Vagina (tissue), 2 donors: Measurements from ENCODE around the gene IFNA21.
"Not testable (repeated sequence)": the region's sequence is repeated elsewhere in the genome, so short reads cannot be mapped to it uniquely, and the experiment has no call there.

Source experiments
- CTCF ChIP-seq, 3 experiments: fragments of 450-650 bp in 2 of 3; fragments of 200-600 bp in 1 of 3; sonication (generic) in 1 of 3; IDR thresholded peaks; one replicate each; pipeline ENCODE4 v1.5.1; 2017 to 2019; ENCODE audit warnings: antibody characterized with exemption in 3 of 3, mild to moderate bottlenecking in 2 of 3, moderate library complexity in 2 of 3
- POLR2A ChIP-seq, 2 donors: fragments of 450-650 bp; IDR thresholded peaks; one replicate each; pipeline ENCODE4 v1.6.1; 2017; ENCODE audit warnings: antibody characterized with exemption in 2 of 2, mild to moderate bottlenecking in 2 of 2, moderate library complexity in 2 of 2
- POLR2AphosphoS5 ChIP-seq, 2 donors: sonication (generic); formaldehyde crosslinking; IDR thresholded peaks; one replicate each; pipeline ENCODE4 v1.9.0; 2017; ENCODE audit warnings: antibody characterized with exemption in 2 of 2, mild to moderate bottlenecking in 2 of 2, low read depth in 1 of 2; ENCODE audit not compliant: insufficient read depth in 1 of 2

GRCh38 chr9:21210782-21211181 lies 44.3 kb upstream of the IFNA21 start:
- TF ChIP-seq POLR2A (IDR thresholded peaks at IDR 0.05); CTCF (IDR thresholded peaks at IDR 0.05); POLR2AphosphoS5 (IDR thresholded peaks at IDR 0.05; ENCODE audit: insufficient read depth in 1 of 2, low read depth in 1 of 2): not testable (repeated sequence)
